Measurements from ENCODE around the gene TMTC4. TPM values are rescaled to one million over a fixed set of nuclear protein-coding genes. Genes with fewer than 3 reads are reported as not detected.
"Not testable (repeated sequence)": the region's sequence is repeated elsewhere in the genome, so short reads cannot be mapped to it uniquely, and the experiment has no call there.

Gene TMTC4
- total and polyA plus RNA-seq, 8 donors = 5.4 to 38.9 (median 8.2) TPM

DNA sequence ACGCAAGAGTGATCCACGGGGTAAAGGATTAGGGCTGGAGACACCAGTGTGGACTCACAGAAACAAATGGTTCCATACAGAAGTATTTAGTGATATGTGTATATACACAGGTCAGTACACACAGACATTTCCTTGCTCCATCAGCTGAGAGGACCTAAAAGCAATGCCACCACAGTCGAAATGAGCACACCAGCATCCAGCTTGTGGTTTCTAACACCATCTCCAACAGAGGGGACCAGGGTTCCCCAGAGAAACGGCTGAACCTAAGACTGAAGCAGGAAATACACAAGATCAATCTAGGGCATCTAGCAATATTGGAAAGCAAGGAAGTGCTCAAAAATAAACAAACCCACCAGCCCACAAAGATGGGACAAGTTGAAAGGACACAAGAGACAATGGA, 93.6 kb downstream of the TMTC4 start:
- peaks cover 0 to 39% (median 31%) of the 10 kb centered on the region in 4 donors for H3K36me3 ChIP-seq
- TF ChIP-seq POLR2AphosphoS5 (IDR thresholded peaks at IDR 0.05) = no peak
- TF ChIP-seq EP300 (IDR thresholded peaks at IDR 0.05) = no peak
- TF ChIP-seq, protein P1, sequence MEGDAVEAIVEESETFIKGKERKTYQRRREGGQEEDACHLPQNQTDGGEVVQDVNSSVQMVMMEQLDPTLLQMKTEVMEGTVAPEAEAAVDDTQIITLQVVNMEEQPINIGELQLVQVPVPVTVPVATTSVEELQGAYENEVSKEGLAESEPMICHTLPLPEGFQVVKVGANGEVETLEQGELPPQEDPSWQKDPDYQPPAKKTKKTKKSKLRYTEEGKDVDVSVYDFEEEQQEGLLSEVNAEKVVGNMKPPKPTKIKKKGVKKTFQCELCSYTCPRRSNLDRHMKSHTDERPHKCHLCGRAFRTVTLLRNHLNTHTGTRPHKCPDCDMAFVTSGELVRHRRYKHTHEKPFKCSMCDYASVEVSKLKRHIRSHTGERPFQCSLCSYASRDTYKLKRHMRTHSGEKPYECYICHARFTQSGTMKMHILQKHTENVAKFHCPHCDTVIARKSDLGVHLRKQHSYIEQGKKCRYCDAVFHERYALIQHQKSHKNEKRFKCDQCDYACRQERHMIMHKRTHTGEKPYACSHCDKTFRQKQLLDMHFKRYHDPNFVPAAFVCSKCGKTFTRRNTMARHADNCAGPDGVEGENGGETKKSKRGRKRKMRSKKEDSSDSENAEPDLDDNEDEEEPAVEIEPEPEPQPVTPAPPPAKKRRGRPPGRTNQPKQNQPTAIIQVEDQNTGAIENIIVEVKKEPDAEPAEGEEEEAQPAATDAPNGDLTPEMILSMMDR (IDR thresholded peaks at IDR 0.05) = no peak
- TF ChIP-seq POLR2A (IDR thresholded peaks at IDR 0.05) = no peak
- DNase-seq = no peak
- H3K4me3 ChIP-seq = no peak overlapping the region
- H3K27ac ChIP-seq = no peak overlapping the region
- no peaks in the 10 kb centered on the region for H3K4me1 ChIP-seq
- WGBS, 5 donors = 86 to 96% (median 95%) methylated on average over 4 of the region's 4 CpGs
- intact Hi-C loops (cut with DNase I; ENCODE audit: low total_unique reads) = no loop called here
- H3K9me3 ChIP-seq = no peaks in the 10 kb centered on the region
- H3K27me3 ChIP-seq = no peaks in the 10 kb centered on the region

DNA sequence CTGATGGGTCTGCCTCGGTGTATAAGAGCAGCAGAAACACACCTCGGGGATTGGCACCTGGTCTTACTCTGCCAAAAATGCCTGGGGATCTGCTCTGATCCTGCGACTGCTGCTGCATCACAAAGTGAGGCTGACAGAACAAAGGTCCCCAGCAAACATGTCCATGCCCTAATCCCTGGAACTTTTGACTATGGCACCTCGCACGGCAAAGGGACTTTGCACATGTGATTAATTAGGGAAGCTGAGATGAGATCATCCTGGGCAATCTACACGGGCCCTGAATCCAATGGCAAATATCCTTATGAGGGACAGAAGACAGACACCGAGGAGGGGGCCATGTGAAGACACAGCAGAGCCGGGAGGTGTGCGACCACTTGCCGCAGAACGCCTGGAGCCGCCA, 94.5 kb downstream of the TMTC4 start:
- no peak overlapping the region for H3K27ac ChIP-seq
- 90 to 97% (median 96%) methylated on average over 11 to 12 of the region's 12 CpGs for WGBS, 5 donors
- no peak overlapping the region for H3K4me3 ChIP-seq
- no peaks in the 10 kb centered on the region for H3K9me3 ChIP-seq
- intact Hi-C loops (cut with DNase I; ENCODE audit: low total_unique reads) = no loop called here
- H3K36me3 ChIP-seq = peaks cover 0 to 39% (median 31%) of the 10 kb centered on the region in 4 donors
- TF ChIP-seq EP300 (IDR thresholded peaks at IDR 0.05) (no peak), POLR2AphosphoS5 (IDR thresholded peaks at IDR 0.05) (no peak), POLR2A (IDR thresholded peaks at IDR 0.05) (no peak)
- TF ChIP-seq, protein P1 (IDR thresholded peaks at IDR 0.05) = no peak
- no peak for DNase-seq
- H3K4me1 ChIP-seq = no peaks in the 10 kb centered on the region
- H3K27me3 ChIP-seq = no peaks in the 10 kb centered on the region

DNA sequence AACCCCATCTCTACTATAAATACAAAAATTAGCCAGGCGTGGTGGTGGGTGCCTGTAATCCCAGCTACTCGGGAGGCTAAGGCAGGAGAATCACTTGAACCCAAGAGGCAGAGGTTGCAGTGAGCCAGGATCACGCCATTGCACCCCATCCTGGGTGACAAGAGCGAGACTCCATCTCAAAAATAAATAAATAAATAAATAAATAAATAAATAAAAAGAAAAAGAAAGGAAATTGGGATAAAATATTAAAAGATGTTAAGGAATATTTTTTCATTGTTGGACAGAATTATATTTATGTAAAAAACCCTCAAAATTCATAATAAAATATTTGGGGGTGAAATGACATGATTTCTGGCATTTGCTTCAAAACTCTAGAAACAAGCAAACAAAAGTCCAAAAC, 97.4 kb downstream of the TMTC4 start:
- WGBS, 5 donors = 87 to 100% (median 95%) methylated on average over 4 of the region's 4 CpGs
- H3K4me3 ChIP-seq; intact Hi-C loops (cut with DNase I; ENCODE audit: low total_unique reads); DNase-seq; H3K9me3 ChIP-seq; H3K27me3 ChIP-seq; H3K4me1 ChIP-seq; H3K27ac ChIP-seq: not testable (repeated sequence)
- peaks cover 0 to 35% (median 29%) of the 10 kb centered on the region in 4 donors for H3K36me3 ChIP-seq

DNA sequence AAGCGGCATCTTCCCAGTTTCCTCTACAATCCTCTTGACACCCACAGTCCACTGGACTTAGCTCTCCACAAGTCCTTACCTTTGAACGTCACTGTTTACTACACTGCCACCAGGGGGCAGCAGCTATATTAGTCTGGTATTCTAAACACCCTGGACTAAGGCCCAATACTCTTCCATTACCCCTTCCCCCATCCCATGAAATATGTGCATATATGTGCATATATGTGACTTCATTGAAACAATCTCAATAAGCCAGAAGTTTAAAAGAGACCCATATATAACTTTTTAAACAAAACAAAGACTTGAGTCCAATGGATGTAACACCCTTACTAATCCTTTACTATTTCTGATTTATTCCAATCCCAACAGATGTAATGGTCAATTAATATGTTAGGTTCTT, 101.5 kb downstream of the TMTC4 start:
- WGBS, 5 donors = 40 to 49% (median 43%) methylated on average over 2 of the region's 2 CpGs
- peak; percentile 82 to 84 for DNase-seq
- no peak for TF ChIP-seq EP300 (IDR thresholded peaks at IDR 0.05)
- TF ChIP-seq, protein P1 (IDR thresholded peaks at IDR 0.05) = peak in 5 of 7 experiments; percentile 18 to 70 (median 51)
- no peak for TF ChIP-seq POLR2A (IDR thresholded peaks at IDR 0.05)
- no peaks in the 10 kb centered on the region for H3K27me3 ChIP-seq
- no peak overlapping the region for H3K4me3 ChIP-seq
- intact Hi-C loops (cut with DNase I; ENCODE audit: low total_unique reads) = no loop called here
- H3K36me3 ChIP-seq = no peaks in the 10 kb centered on the region
- H3K27ac ChIP-seq = no peak overlapping the region
- H3K4me1 ChIP-seq = no peaks in the 10 kb centered on the region
- H3K9me3 ChIP-seq = no peaks in the 10 kb centered on the region

DNA sequence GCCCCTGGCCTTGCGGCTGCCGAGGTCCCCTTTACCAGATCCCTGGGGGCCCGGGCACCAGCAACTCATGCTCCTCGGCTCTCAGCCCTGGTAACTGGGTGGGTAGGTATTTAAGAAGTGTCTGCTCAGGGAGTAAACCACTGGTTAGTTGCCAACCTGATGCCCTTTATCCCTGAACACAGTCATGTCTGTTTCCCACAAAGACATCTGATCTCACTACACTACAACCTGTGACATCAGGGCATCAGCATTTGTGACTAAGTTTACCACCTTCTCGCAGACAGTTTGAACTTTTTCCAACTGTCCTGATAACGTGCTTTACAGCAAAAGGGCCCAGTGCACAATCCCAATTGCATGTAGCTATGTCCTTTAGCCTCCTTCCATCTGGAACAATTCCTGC, 108.1 kb downstream of the TMTC4 start:
- intact Hi-C loops (cut with DNase I; ENCODE audit: low total_unique reads) = no loop called here
- no peak for TF ChIP-seq POLR2A (IDR thresholded peaks at IDR 0.05)
- Histone ChIP-seq H3K27ac (no peak overlapping the region), H3K27me3 (no peaks in the 10 kb centered on the region), H3K36me3 (peaks cover 0 to 10% (median 0%) of the 10 kb centered on the region in 4 donors), H3K4me1 (no peaks in the 10 kb centered on the region), H3K4me3 (no peak overlapping the region), H3K9me3 (peaks cover 0 to 8% (median 3%) of the 10 kb centered on the region in 4 donors)
- WGBS, 5 donors = 90 to 94% (median 92%) methylated on average over 6 of the region's 6 CpGs
- no peak for DNase-seq
